Activated naive CD4-positive, alpha-beta T cell (primary cell): ENCODE data around the gene PTPRZ1.

Experiments
- DNase-seq, 4 experiments: peaks; one replicate each; lab custom pipeline; 2025; lab: John Stamatoyannopoulos, UW

PTPRZ1 gene

DNA sequence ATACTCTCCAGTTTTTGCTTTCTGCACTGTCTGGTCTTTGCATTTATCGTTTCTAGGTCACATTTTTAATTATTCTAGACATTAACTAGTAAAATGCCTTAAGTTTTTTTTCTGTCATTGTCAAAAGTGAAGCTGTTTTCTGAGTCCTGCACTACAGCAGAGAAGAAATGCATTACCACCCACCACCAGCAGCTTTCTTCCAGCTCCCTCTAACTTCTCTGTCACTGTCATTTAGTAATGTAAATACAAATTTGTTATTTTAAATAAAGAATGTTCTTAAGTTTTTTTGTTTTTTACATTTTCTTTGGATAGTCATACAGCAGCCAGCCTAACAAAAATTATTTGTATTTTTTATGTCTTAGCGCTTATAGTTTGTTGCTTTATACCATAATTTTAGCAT lies 18.8 kb downstream of the PTPRZ1 start:
- DNase-seq: no peak

GRCh38 chr7:121901026-121901425 lies 28.1 kb downstream of the PTPRZ1 start:
- DNase-seq: no peak

DNA sequence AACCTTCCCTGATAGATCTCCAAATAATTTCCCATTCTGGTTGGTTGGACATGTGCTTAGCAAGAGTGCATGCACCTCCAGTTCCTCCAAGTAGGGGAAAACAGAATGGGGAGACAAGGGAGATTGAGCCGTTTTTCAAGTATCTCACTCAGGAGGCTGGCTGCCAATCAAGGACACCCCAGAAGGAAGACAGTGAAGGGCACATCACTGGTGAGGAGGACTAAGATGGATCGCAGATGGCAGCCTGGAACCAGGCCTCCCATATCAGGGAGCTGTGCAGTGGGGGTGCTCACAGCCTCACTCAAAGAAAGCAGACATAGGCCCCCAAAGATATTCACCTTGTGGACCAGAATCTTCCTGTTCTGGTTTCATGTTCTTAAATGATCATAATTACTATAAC lies 31.2 kb downstream of the PTPRZ1 start:
- DNase-seq: no peak

DNA sequence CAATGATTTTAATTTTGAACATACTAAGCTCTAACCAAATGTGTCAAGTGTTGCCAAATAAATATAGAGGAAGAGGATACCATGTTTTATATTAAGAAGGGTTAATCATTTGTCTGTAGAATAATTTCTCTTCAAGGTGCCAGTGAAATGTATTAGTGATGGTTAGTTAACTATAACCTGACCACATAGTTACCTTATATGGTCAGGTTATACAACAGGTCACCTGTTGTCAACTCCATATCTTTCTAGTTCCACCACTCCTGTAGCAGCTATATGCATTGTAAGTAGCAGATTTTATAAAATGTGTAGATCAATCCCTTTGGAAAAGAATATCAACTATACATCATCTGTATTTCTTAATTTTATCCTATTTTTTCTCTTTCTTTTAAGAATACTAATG lies 35.1 kb downstream of the PTPRZ1 start:
- no peak for DNase-seq

- no peak for DNase-seq
Measured at GRCh38 chr7:121909716-121910345, 36.9 kb downstream of the PTPRZ1 start.

DNA sequence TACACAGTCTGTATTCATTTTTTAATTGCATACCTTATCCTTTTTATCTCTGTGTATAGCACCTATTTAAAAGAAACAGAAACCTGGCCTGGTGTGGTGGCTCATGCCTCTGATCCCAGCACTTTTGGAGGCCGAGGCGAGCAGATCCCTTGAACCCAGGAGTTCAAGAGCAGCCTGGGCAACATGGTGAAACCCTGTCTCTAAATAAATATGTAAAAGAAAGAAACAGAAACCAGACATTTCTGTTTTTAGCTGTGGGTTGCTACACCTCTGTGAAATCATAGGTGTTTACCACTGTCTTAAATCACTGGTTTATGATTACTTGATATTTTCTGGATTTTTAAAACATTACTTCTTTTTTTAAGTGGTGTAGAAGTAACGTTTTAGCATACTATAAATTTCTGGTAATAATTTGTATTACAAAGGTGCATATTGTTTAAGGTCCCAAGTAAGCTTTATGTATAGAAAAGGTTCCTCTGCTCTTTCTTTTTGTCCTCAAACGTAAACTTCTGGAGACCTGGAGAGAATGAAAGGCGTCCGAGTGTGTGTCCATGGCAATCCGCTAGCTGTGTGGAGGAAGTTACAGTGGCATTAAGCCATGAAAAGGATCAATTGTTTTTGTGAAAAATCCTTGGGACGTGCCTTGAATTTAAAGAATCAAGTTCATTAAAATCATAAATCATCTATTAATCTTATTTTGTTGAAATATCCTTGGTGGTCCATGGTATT lies 41.1 kb downstream of the PTPRZ1 start:
- DNase-seq: no peak

DNA sequence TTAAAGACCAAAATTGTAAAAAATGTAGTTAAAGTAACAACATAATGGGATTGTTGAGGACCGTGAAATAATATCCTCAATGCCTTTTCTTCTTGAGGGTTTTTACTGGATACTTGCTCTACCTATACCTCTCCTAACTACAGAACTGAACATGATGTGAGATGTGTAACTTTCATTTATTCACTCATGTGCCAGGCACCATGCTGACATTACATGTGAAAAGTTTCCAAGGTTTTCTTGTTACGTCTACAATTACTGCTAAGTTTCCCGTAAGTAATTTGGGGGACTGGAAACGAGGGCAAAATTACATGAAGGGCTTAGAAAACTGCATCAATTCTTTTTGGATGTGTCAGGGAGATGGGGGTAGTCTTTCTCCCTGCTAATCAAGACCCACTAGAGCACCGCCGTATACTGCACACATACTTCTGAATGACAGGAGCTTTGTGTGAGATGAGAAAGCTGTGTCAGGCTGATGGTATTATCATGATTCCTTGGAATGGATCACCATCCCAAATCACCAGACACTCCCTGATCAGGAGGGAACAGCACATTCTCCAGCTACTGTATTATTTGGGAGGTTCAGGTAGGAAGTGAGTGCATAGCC lies 41.8 kb downstream of the PTPRZ1 start:
- DNase-seq: no peak

GRCh38 chr7:121916211-121916610 lies 43.2 kb downstream of the PTPRZ1 start:
- no peak for DNase-seq

GRCh38 chr7:121919986-121920385 lies 47.0 kb downstream of the PTPRZ1 start:
- DNase-seq: no peak

GRCh38 chr7:121924269-121925186 lies 51.6 kb downstream of the PTPRZ1 start:
- DNase-seq: no peak

DNA sequence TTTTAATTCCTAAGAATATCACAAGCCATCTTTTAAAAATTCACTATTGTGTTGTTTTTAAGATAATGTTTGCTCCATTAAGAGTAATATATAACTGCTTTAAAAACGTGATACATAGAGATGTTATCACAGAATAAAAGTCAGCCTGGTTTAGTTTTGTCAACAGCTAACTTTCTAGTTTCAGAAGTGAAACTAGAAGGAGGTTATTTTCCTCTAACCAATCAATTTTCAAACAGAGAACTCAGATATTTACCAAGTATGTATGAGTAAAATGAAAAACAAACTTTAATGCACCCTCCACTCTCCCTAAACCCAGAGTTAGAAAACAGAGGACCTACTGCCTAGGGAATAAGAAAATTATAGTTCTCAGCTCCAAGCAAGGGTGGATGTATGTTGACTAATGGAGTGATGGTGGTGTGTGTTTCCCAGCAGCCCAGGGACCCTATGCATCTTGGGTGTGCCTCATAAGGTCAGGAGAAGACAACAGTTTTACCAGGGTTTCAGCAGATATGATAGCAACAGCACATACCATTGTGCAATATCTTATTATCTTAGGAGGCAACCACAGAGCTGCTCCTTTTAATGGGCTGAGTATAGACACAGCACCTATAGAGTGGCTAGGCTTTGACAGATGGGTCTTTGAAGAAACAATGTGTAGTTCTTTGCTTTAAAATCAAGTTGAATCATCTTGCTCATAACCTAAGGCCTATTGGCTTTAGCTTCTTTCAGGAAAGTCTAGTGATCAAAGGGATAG lies 58.4 kb downstream of the PTPRZ1 start:
- DNase-seq: no peak

- DNase-seq: no peak
Measured at GRCh38 chr7:121932768-121933167, 59.8 kb downstream of the PTPRZ1 start.

- no peak for DNase-seq
Measured at GRCh38 chr7:121936951-121937623, 64.1 kb downstream of the PTPRZ1 start.

DNA sequence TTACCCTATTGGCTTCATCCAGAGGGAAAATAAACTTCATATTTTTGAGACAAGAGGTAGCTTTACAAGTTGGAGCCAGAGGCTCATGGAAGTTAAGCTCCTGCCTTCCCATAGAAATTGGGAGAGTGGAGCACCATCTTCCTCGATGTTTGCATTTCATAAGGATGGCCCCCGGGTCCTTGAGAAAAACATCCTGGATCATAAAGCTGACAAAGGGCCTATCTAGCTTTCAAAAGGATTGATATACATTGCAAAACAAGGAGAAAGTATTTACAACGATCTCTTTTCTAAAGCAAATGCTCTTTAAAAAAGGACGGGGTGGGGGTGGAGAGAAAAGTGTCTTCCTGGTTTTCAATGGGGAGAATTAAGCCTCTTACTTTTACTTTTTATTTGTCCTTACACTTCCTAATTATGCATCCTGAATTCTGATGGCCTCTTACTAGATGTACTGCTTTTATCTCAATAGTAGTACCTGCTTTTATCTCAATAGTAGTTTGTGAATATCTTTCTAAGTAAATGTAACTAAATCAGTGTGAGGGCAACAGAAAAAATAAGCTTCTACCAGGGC lies 65.6 kb downstream of the PTPRZ1 start:
- no peak for DNase-seq

DNA sequence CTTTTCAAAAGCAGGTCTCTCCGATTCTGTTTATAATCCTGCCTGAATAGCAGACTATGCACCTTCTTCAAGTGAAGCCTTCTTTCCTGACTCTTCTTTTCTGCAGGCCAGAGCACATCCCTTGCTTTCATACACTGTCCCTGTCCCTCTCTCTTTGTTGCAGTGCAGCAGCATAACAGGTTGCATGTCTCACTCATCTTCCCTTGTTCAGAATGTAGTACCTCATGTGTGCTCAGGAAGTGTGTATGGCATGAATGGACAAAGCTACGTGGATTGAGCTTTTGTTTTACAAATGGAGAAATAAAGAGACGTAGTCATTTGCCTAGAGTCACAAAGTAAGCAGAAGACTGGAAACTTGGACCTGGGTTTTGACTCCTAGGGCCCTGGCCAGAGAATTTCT lies 68.0 kb downstream of the PTPRZ1 start:
- DNase-seq: no peak

- DNase-seq: no peak
Measured at GRCh38 chr7:121941830-121942229, 68.9 kb downstream of the PTPRZ1 start.

GRCh38 chr7:121945066-121945465 lies 72.1 kb downstream of the PTPRZ1 start:
- no peak for DNase-seq

DNA sequence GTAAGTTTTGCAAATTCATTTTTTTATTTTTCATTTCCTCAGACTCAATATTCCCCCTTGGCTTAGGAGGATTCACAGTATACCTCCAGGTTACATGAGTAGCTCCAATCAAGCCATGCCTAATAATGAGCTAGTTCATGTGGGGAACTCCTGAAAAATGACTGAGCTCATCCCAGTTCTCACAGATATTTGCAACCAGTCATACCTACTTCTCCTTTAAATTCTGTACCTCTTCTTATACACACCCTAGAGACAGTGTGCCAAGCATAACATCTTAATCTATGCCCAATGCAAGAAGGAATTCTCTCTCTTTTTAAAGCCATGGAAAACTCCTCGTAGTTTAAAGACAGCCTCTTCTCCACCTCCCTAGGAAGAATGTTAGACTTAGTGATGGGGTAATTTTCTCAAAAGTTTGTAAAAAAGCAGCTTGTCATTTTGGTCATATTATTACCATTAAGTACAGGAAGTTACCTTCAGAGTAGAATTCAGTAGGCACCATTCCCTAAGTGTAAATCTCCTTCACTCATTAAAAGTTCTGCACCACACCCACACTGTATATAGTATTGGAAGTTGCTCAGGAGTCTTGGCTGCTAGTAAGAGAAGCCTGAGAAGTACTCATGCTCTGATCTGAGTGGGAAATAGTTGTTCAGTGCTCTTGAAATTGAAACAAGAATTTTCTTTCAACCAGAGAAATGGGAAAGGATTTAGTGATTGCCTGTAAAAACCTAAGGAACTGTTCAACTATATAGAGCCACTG lies 72.7 kb downstream of the PTPRZ1 start:
- no peak for DNase-seq

DNA sequence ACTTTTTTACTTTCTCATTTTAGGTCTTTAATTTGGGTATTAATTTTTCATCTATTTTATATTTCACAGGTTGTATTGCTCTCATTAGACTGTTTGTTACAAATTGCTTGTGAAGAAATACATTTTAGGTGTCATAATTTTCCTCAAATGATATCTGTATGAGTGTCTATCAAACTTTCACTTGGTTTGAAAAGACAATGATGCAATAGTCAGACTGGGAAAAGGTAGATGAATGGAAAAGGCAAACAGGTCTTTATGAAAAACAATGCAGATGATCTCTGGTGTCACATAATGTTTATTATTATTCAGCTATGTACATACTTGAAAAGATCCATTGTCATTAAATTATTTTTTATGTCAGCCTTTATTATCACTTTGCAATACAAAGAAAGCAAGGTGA lies 80.2 kb downstream of the PTPRZ1 start:
- no peak for DNase-seq

- DNase-seq: no peak
Measured at GRCh38 chr7:121953601-121954000, 80.6 kb downstream of the PTPRZ1 start.
